Measurements from ENCODE around the gene RHD. TPM values are rescaled to one million over a fixed set of nuclear protein-coding genes. Genes with fewer than 3 reads are reported as not detected.
"Not testable (repeated sequence)": the region's sequence is repeated elsewhere in the genome, so short reads cannot be mapped to it uniquely, and the experiment has no call there.

The RHD gene
- total RNA-seq, 1 experiment from 2014 or later = 1.3 TPM

GRCh38 chr1:25312806-25313470, 40.6 kb downstream of the RHD start:
- not testable (repeated sequence) for H3K9me3 Mint-ChIP-seq; H3K4me2 ChIP-seq (ENCODE audit: insufficient read depth, insufficient read length, low read length); H3K79me1 ChIP-seq (ENCODE audit: insufficient read depth, low read depth, low read length, poor library complexity, severe bottlenecking); H2BK120ac ChIP-seq (ENCODE audit: low read depth, low read length, poor library complexity, severe bottlenecking); H3K27me3 Mint-ChIP-seq (ENCODE audit: low read depth); H2BK5ac ChIP-seq (ENCODE audit: insufficient read length, low read length); H2AFZ ChIP-seq (ENCODE audit: low read length); H2AK5ac ChIP-seq (ENCODE audit: insufficient read length, low read length); H3K4ac ChIP-seq (ENCODE audit: low read depth, low read length); H3T11ph ChIP-seq (ENCODE audit: low read length); H2BK12ac ChIP-seq (ENCODE audit: insufficient read length, low read depth, low read length); H3K4me1 ChIP-seq (ENCODE audit: insufficient read depth, low read length); H4K20me1 ChIP-seq (ENCODE audit: control insufficient read depth, insufficient read depth, insufficient read length); H3K9ac ChIP-seq (ENCODE audit: extremely low read depth, insufficient read length, low read length); H4K91ac ChIP-seq (ENCODE audit: insufficient read length, low read depth, low read length); H2BK15ac ChIP-seq (ENCODE audit: low read depth, low read length); DNase-seq; H3K23me2 ChIP-seq (ENCODE audit: insufficient read length, low read depth, low read length, poor library complexity, severe bottlenecking); H3K4me3 Mint-ChIP-seq; H3K79me2 ChIP-seq (ENCODE audit: insufficient read depth, low read length); H3K27me3 ChIP-seq (ENCODE audit: insufficient read depth, low read length); H4K8ac ChIP-seq (replicated peaks; ENCODE audit: insufficient read length, low read depth, low read length); H3K27ac Mint-ChIP-seq; H3K23ac ChIP-seq (ENCODE audit: insufficient read length, low read depth, low read length); H4K5ac ChIP-seq (ENCODE audit: insufficient read length, low read depth, low read length); H3K56ac ChIP-seq (ENCODE audit: insufficient read length, low read depth, low read length); H3K18ac ChIP-seq (ENCODE audit: insufficient read length, low read depth, low read length); H3K9me3 ChIP-seq (ENCODE audit: control insufficient read depth, low read depth, low read length); H2BK20ac ChIP-seq (ENCODE audit: low read depth, low read length, poor library complexity, severe bottlenecking); H3K14ac ChIP-seq (ENCODE audit: insufficient read depth, low read length); H3K36me3 Mint-ChIP-seq (ENCODE audit: insufficient read depth in 1 of 3, low read depth in 3 of 3); H3K4me1 Mint-ChIP-seq; H3K27ac ChIP-seq (ENCODE audit: insufficient read length, low read depth, low read length)

- no CpG with 5 or more reads among the region's 9 CpGs for WGBS (ENCODE audit: extremely low coverage, insufficient read length, low lambda C conversion rate)
- not testable (repeated sequence) for H4K8ac ChIP-seq (replicated peaks; ENCODE audit: insufficient read length, low read depth, low read length); H3K9ac ChIP-seq (ENCODE audit: extremely low read depth, insufficient read length, low read length)
These were observed 48.1 kb downstream of the RHD start for GRCh38 chr1:25320314-25320938.

More at GRCh38 chr1:25320314-25320938, 48.1 kb downstream of the RHD start:
- H3K23ac ChIP-seq (ENCODE audit: insufficient read length, low read depth, low read length); DNase-seq; H2BK20ac ChIP-seq (ENCODE audit: low read depth, low read length, poor library complexity, severe bottlenecking); H3K27ac Mint-ChIP-seq; H3K23me2 ChIP-seq (ENCODE audit: insufficient read length, low read depth, low read length, poor library complexity, severe bottlenecking); H4K91ac ChIP-seq (ENCODE audit: insufficient read length, low read depth, low read length); H3K79me1 ChIP-seq (ENCODE audit: insufficient read depth, low read depth, low read length, poor library complexity, severe bottlenecking); H3K56ac ChIP-seq (ENCODE audit: insufficient read length, low read depth, low read length); H3K18ac ChIP-seq (ENCODE audit: insufficient read length, low read depth, low read length); H3T11ph ChIP-seq (ENCODE audit: low read length); H3K27ac ChIP-seq (ENCODE audit: insufficient read length, low read depth, low read length); H3K4me1 ChIP-seq (ENCODE audit: insufficient read depth, low read length); H3K14ac ChIP-seq (ENCODE audit: insufficient read depth, low read length); H2BK5ac ChIP-seq (ENCODE audit: insufficient read length, low read length); H3K36me3 Mint-ChIP-seq (ENCODE audit: insufficient read depth in 1 of 3, low read depth in 3 of 3); H3K4me3 Mint-ChIP-seq; H2BK120ac ChIP-seq (ENCODE audit: low read depth, low read length, poor library complexity, severe bottlenecking); H4K5ac ChIP-seq (ENCODE audit: insufficient read length, low read depth, low read length); H2AK5ac ChIP-seq (ENCODE audit: insufficient read length, low read length); H2AFZ ChIP-seq (ENCODE audit: low read length); H3K4me1 Mint-ChIP-seq; H3K79me2 ChIP-seq (ENCODE audit: insufficient read depth, low read length); H3K27me3 Mint-ChIP-seq (ENCODE audit: low read depth); H3K27me3 ChIP-seq (ENCODE audit: insufficient read depth, low read length); H3K9me3 ChIP-seq (ENCODE audit: control insufficient read depth, low read depth, low read length); H3K4ac ChIP-seq (ENCODE audit: low read depth, low read length); H2BK12ac ChIP-seq (ENCODE audit: insufficient read length, low read depth, low read length); H3K9me3 Mint-ChIP-seq; H3K4me2 ChIP-seq (ENCODE audit: insufficient read depth, insufficient read length, low read length); H4K20me1 ChIP-seq (ENCODE audit: control insufficient read depth, insufficient read depth, insufficient read length); H2BK15ac ChIP-seq (ENCODE audit: low read depth, low read length): not testable (repeated sequence)
